Left colon (tissue), 2 donors: ENCODE measurements around the gene PPM1E. TPM values are rescaled to one million over a fixed set of nuclear protein-coding genes. Genes with fewer than 3 reads are reported as not detected.
A peak's percentile ranks its signal among the peaks of the same experiment; 100 is the strongest.
"Not testable (repeated sequence)": the region's sequence is repeated elsewhere in the genome, so short reads cannot be mapped to it uniquely, and the experiment has no call there.

ENCODE experiments used
- ATAC-seq: fragments of 200-7000 bp; cut with Tn5 transposase; one replicate; pipeline ENCODE4 v1.9.1; 2020; ENCODE audit warnings: mild to moderate bottlenecking, moderate library complexity
- DNase-seq, 2 donors: peaks; one replicate each; pipeline ENCODE4 v3.0.0-alpha.2; 2020
- intact Hi-C, 2 donors: fragments of 100-400 bp; cut with DNase I in 1 of 2; cut with micrococcal nuclease in 1 of 2; formaldehyde crosslinking; loops; one replicate each; pipeline versions ENCODE4 v1.11.2 to v1.14.0; 2022; cut with DNase I, micrococcal nuclease
- total RNA-seq, 2 donors: library from RNA; stranded (reverse); fragmentation: NEBNext Ultra II Directional; extraction: Animal tissue kit (Norgen Biotek cat#: 25700); gene quantifications; one replicate each; pipeline ENCODE4 v1.2.1, GENCODE V29; 2021
- donor health status: DM: no; HTN: no; CAD: no.
- donor health status: DM: yes; HTN: yes; CAD: no.

The PPM1E gene
- total RNA-seq, 2 donors from 2014 or later, result 0.03 to 0.22 TPM

GRCh38 chr17:58763263-58763662 is 7.6 kb downstream of the PPM1E start:
- ATAC-seq, result no peak
- intact Hi-C loops, result no loop called here
- DNase-seq, result no peak

GRCh38 chr17:58764373-58764772 is 8.7 kb downstream of the PPM1E start:
- no peak for DNase-seq
- ATAC-seq, result no peak
- intact Hi-C loops, result no loop called here

GRCh38 chr17:58778482-58778881 is 22.8 kb downstream of the PPM1E start:
- intact Hi-C loops, ATAC-seq, DNase-seq: not testable (repeated sequence)

GRCh38 chr17:58779446-58779845 is 23.8 kb downstream of the PPM1E start:
- DNase-seq (no peak), ATAC-seq (no peak)
- intact Hi-C loops, result no loop called here

- no peak for ATAC-seq
- intact Hi-C loops, result no loop called here
- DNase-seq, result no peak
Measured at GRCh38 chr17:58783380-58783779, 27.7 kb downstream of the PPM1E start.

- intact Hi-C loops, result no loop called here
- ATAC-seq (no peak), DNase-seq (no peak)
Measured at GRCh38 chr17:58785097-58785496, 29.4 kb downstream of the PPM1E start.

- DNase-seq (no peak), ATAC-seq (no peak)
- intact Hi-C loops, result no loop called here
Measured at GRCh38 chr17:58786586-58787295, 31.1 kb downstream of the PPM1E start.

GRCh38 chr17:58788199-58788598 is 32.5 kb downstream of the PPM1E start:
- intact Hi-C loops, result no loop called here
- no peak for DNase-seq
- no peak for ATAC-seq

- intact Hi-C loops, result no loop called here
- ATAC-seq (no peak), DNase-seq (no peak)
Measured at GRCh38 chr17:58789160-58789559, 33.5 kb downstream of the PPM1E start.

GRCh38 chr17:58789831-58790230 is 34.2 kb downstream of the PPM1E start:
- DNase-seq (no peak), ATAC-seq (no peak)
- intact Hi-C loops, result no loop called here

GRCh38 chr17:58794508-58794907 is 38.9 kb downstream of the PPM1E start:
- DNase-seq, ATAC-seq, intact Hi-C loops: not testable (repeated sequence)

- ATAC-seq (no peak), DNase-seq (no peak)
- intact Hi-C loops, result no loop called here
Measured at GRCh38 chr17:58802188-58802587, 46.5 kb downstream of the PPM1E start.

GRCh38 chr17:58806046-58806445 is 50.4 kb downstream of the PPM1E start:
- ATAC-seq (peak; percentile 46), DNase-seq (no peak)
- intact Hi-C loops, result no loop called here

- intact Hi-C loops, result no loop called here
- ATAC-seq, result no peak
- no peak for DNase-seq
Measured at GRCh38 chr17:58808609-58809563, 53.2 kb downstream of the PPM1E start.

GRCh38 chr17:58809564-58809936 is 53.9 kb downstream of the PPM1E start:
- DNase-seq (no peak), ATAC-seq (no peak)
- intact Hi-C loops, result no loop called here

- DNase-seq (no peak), ATAC-seq (no peak)
- intact Hi-C loops, result no loop called here
Measured at GRCh38 chr17:58811290-58811689, 55.6 kb downstream of the PPM1E start.

GRCh38 chr17:58813712-58814111 is 58.1 kb downstream of the PPM1E start:
- no peak for DNase-seq
- ATAC-seq, result no peak
- intact Hi-C loops, result no loop called here

- ATAC-seq (no peak), DNase-seq (no peak)
- intact Hi-C loops, result no loop called here
Measured at GRCh38 chr17:58818654-58819053, 63.0 kb downstream of the PPM1E start.

GRCh38 chr17:58822148-58823050 is 66.7 kb downstream of the PPM1E start:
- intact Hi-C loops, result no loop called here
- no peak for ATAC-seq
- DNase-seq, result no peak
